Measurements from ENCODE around the gene CRTC3. TPM values are rescaled to one million over a fixed set of nuclear protein-coding genes. Genes with fewer than 3 reads are reported as not detected.
A peak's percentile ranks its signal among the peaks of the same experiment; 100 is the strongest.

Gene CRTC3
- total RNA-seq, 1 experiment from 2014 or later = 3.9 TPM

GRCh38 chr15:90581771-90582352 is 52.1 kb downstream of the CRTC3 start:
- Histone ChIP-seq H4K5ac (ENCODE audit: insufficient read length, low read depth, low read length) (no peak overlapping the region), H3K9ac (ENCODE audit: extremely low read depth, insufficient read length, low read length) (no peak overlapping the region), H4K20me1 (ENCODE audit: control insufficient read depth, insufficient read depth, insufficient read length) (no peaks in the 10 kb centered on the region), H3K9me3 (ENCODE audit: control insufficient read depth, low read depth, low read length) (no peaks in the 10 kb centered on the region), H3K23ac (ENCODE audit: insufficient read length, low read depth, low read length) (no peak overlapping the region), H2AFZ (ENCODE audit: low read length) (no peak overlapping the region), H3K79me1 (ENCODE audit: insufficient read depth, low read depth, low read length, poor library complexity, severe bottlenecking) (no peaks in the 10 kb centered on the region), H4K91ac (ENCODE audit: insufficient read length, low read depth, low read length) (no peak overlapping the region), H2BK20ac (ENCODE audit: low read depth, low read length, poor library complexity, severe bottlenecking) (no peak overlapping the region), H3K18ac (ENCODE audit: insufficient read length, low read depth, low read length) (no peak overlapping the region), H2AK5ac (ENCODE audit: insufficient read length, low read length) (no peak overlapping the region), H3K27me3 (ENCODE audit: insufficient read depth, low read length) (peaks cover 5% of the 10 kb centered on the region; the same call in 1 of the 2 replicates), H2BK5ac (ENCODE audit: insufficient read length, low read length) (no peak overlapping the region), H3K4me1 (ENCODE audit: insufficient read depth, low read length) (peaks cover 11% of the 10 kb centered on the region), H3K23me2 (ENCODE audit: insufficient read length, low read depth, low read length, poor library complexity, severe bottlenecking) (no peaks in the 10 kb centered on the region), H3K79me2 (ENCODE audit: insufficient read depth, low read length) (no peaks in the 10 kb centered on the region), H4K8ac (replicated peaks; ENCODE audit: insufficient read length, low read depth, low read length) (no peak overlapping the region), H3K14ac (ENCODE audit: insufficient read depth, low read length) (no peak overlapping the region), H3T11ph (ENCODE audit: low read length) (no peak overlapping the region), H2BK120ac (ENCODE audit: low read depth, low read length, poor library complexity, severe bottlenecking) (no peak overlapping the region), H3K4me2 (ENCODE audit: insufficient read depth, insufficient read length, low read length) (no peak overlapping the region), H3K56ac (ENCODE audit: insufficient read length, low read depth, low read length) (no peak overlapping the region), H2BK12ac (ENCODE audit: insufficient read length, low read depth, low read length) (no peak overlapping the region), H3K27ac (ENCODE audit: insufficient read length, low read depth, low read length) (no peak overlapping the region), H2BK15ac (ENCODE audit: low read depth, low read length) (no peak overlapping the region), H3K4ac (ENCODE audit: low read depth, low read length) (no peak overlapping the region)
- DNase-seq = no peak
- Mint-ChIP-seq H3K4me3 (peak overlapping the region in 1 of 2 experiments; percentile 25; a peak in 2 of 5 replicates), H3K27ac (no peak overlapping the region), H3K27me3 (ENCODE audit: low read depth) (peaks cover 47% of the 10 kb centered on the region), H3K4me1 (peaks cover 48 to 58% of the 10 kb centered on the region in 2 experiments), H3K9me3 (no peaks in the 10 kb centered on the region), H3K36me3 (ENCODE audit: insufficient read depth in 1 of 3, low read depth in 3 of 3) (peaks cover 0 to 2% (median 0%) of the 10 kb centered on the region in 3 experiments; a peak in 1 of 7 replicates)
- TF ChIP-seq CTCF (conservative IDR thresholded peaks at IDR 0.05) = no peak
- no CpG with 5 or more reads among the region's 6 CpGs for WGBS (ENCODE audit: extremely low coverage, insufficient read length, low lambda C conversion rate)
